ENCODE results near the gene CDC16. TPM values are rescaled to one million over a fixed set of nuclear protein-coding genes. Genes with fewer than 3 reads are reported as not detected.
A peak's percentile ranks its signal among the peaks of the same experiment; 100 is the strongest.

The CDC16 gene
- total and polyA plus RNA-seq, 2 of the 13 experiments (the other 11 are each of a cell fraction or from before 2014, with no cell fraction given), result 24.2 to 60.9 TPM

GRCh38 chr13:114234645-114235421 is at the start of gene CDC16 (continued):
- TF ChIP-seq NR0B2 (CRISPR knock-in tag; IDR thresholded peaks at IDR 0.05) (peak; percentile 80), MED1 (CRISPR knock-in tag; IDR thresholded peaks at IDR 0.05) (peak; percentile 68), HINFP (CRISPR knock-in tag; IDR thresholded peaks at IDR 0.05; ENCODE audit: low read depth) (peak; percentile 88), U2AF2 (IDR thresholded peaks at IDR 0.05; ENCODE audit: low read depth, low read length) (no peak), ZNF207 (IDR thresholded peaks at IDR 0.05; ENCODE audit: borderline replicate concordance) (no peak), TFDP1 (CRISPR knock-in tag; IDR thresholded peaks at IDR 0.05; ENCODE audit: borderline replicate concordance) (peak; percentile 99), REL (CRISPR knock-in tag; conservative IDR thresholded peaks at IDR 0.05) (peak; percentile 75), SKI (IDR thresholded peaks at IDR 0.05; ENCODE audit: partially characterized antibody) (no peak), ZNF597 (CRISPR knock-in tag; IDR thresholded peaks at IDR 0.05) (no peak), PHF20 (CRISPR knock-in tag; IDR thresholded peaks at IDR 0.05) (peak; percentile 90), ZNF598 (CRISPR knock-in tag; IDR thresholded peaks at IDR 0.05; ENCODE audit: borderline replicate concordance) (peak; percentile 68; the same call in 1 of the 2 replicates), ZNF276 (CRISPR knock-in tag; IDR thresholded peaks at IDR 0.05; ENCODE audit: low read depth) (no peak), NFIC (IDR thresholded peaks at IDR 0.05; ENCODE audit: low read length) (no peak), PBX2 (CRISPR knock-in tag; IDR thresholded peaks at IDR 0.05) (no peak), NCOR1 (IDR thresholded peaks at IDR 0.05; ENCODE audit: borderline replicate concordance, low read length) (no peak), ZBTB4 (CRISPR knock-in tag; IDR thresholded peaks at IDR 0.05; ENCODE audit: borderline replicate concordance) (peak; percentile 72; the same call in 1 of the 2 replicates), HDAC1 (CRISPR knock-in tag; IDR thresholded peaks at IDR 0.05) (peak; percentile 34)
